Measurements from ENCODE around the gene ATP6V0A4.

Gene ATP6V0A4

DNA sequence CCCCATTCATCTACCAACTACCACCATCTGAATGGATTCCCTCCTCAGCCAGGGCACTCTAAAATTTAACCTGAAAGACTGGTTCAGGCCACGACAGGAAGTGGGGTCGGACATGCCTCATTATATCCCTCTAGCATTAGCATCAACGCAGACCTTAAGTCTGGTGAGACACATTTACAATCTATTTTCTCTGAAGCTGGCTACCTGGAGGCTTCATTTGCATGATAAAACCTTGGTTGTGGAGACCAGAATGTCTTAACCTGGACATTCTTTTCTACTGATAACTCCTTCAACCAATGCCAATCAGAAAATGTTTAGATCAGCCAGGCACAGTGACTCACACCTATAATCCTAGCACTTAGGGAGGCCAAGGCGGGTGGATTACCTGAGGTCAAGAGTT lies 139.1 kb downstream of the ATP6V0A4 start:
- DNase-seq (ENCODE audit: low spot score) = no peak

DNA sequence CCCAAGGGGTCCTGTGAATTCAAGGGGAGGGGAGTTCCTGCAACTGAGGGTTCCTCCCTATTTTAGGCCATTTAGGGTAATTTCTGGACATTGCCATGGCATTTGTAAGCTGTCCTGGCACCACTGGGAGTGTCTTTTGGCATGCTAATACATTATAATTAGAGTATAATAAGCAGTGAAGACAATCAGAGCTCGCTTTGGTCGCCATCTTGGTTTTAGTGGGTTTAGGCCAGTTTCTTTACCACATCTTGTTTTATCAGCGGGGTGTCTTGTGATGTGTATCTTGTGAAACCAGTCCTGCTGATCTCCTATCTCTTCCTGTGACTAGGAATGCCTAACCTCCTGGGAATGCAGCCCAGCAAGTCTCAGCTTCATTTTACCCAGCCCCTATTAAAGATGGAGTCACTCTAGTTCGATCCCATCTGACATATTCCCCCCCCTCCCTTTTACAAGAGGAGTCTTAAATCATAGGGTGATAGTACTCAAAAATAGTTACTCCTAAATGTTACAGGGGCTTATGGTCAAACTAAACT lies 140.1 kb downstream of the ATP6V0A4 start:
- no peak for DNase-seq (ENCODE audit: low spot score)

DNA sequence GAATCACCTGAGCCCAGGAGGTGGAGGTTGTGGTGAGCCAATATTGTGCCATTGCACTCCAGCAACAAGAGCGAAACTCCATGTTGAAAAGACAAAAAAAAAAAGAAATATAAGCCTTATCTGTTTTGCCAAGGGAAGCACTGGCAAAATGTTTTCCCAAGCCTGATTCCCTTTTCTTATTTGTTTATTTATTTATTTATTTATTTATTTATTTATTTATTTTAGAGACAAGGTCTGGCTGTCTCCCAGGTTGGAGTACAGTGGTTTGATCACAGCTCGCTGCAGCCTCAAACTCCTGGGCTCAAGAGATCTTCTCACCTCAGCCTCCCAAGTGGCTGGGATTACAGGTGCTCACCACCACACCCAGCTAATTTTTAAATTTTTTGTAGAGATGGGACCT lies 141.0 kb downstream of the ATP6V0A4 start:
- no peak for DNase-seq (ENCODE audit: low spot score)
